Upper lobe of right lung (tissue), 1 donor: ENCODE data around the gene ADIPOR2. TPM values are rescaled to one million over a fixed set of nuclear protein-coding genes. Genes with fewer than 3 reads are reported as not detected.

Source experiments
- ATAC-seq: fragments of 200-7000 bp; cut with Tn5 transposase; one replicate; pipeline ENCODE4 v1.9.1; 2020; ENCODE audit warnings: mild to moderate bottlenecking, moderate library complexity
- DNase-seq: peaks from one replicate; pipeline ENCODE4 v3.0.0-alpha.2; 2020
- H3K27ac ChIP-seq: fragments of 200-600 bp; one replicate; pipeline ENCODE4 v1.8.0; 2022
- H3K27me3 ChIP-seq: fragments of 200-600 bp; one replicate; pipeline ENCODE4 v1.8.0; 2022; ENCODE audit warnings: mild to moderate bottlenecking
- H3K36me3 ChIP-seq: fragments of 200-600 bp; one replicate; pipeline ENCODE4 v1.8.0; 2022
- H3K4me1 ChIP-seq: fragments of 200-600 bp; one replicate; pipeline ENCODE4 v1.8.0; 2022
- H3K4me3 ChIP-seq: fragments of 200-600 bp; one replicate; pipeline ENCODE4 v1.8.0; 2022; ENCODE audit warnings: mild to moderate bottlenecking
- H3K9me3 ChIP-seq: fragments of 200-600 bp; one replicate; pipeline ENCODE4 v1.8.0; 2022
- CTCF ChIP-seq: fragments of 200-600 bp; IDR thresholded peaks from one replicate; pipeline ENCODE4 v1.8.0; 2022; ENCODE audit warnings: antibody characterized with exemption
- intact Hi-C: fragments of 100-400 bp; cut with DNase I; formaldehyde crosslinking; loops from one replicate; pipeline ENCODE4 v1.11.0; 2022
- long read RNA-seq: library from polyadenylated mRNA; unstranded; transcript quantifications from one replicate; pipeline ENCODE4 v2.0.0, GENCODE V29; 2021
- total RNA-seq: library from RNA; stranded (reverse); fragmentation: NEBNext Ultra II Directional; extraction: Animal tissue kit (Norgen Biotek cat#: 25700); gene quantifications from one replicate; pipeline ENCODE4 v1.2.1, GENCODE V29; 2021
- donor health status: DM: no; HTN: yes; CAD: no; lungs with severe emphysema.

Gene ADIPOR2
- total RNA-seq: 96.0 TPM
- long read RNA-seq, partial matches to known transcripts: 9 of 17 reads
- long read RNA-seq, other reads (novel, unspliced or antisense): 8 of 17 reads

GRCh38 chr12:1690578-1691122 lies at the start of gene ADIPOR2:
ADIPOR2 (plus strand) TSS chr12:1691070; CDS start chr12:1754344, 63,274 bp downstream.
- peak; percentile 98 for DNase-seq
- Histone ChIP-seq H3K36me3 (no peaks in the 10 kb centered on the region), H3K9me3 (no peaks in the 10 kb centered on the region), H3K27me3 (no peaks in the 10 kb centered on the region), H3K4me1 (peaks cover 13% of the 10 kb centered on the region), H3K4me3 (peak within 1 kb of the TSS; percentile 84), H3K27ac (peak within 1 kb of the TSS; percentile 83)
- TF ChIP-seq CTCF: no peak
- intact Hi-C loops: no loop called here
- ATAC-seq: peak; percentile 99

- H3K4me3 ChIP-seq: no peak overlapping the region
- no peak for DNase-seq
- intact Hi-C loops: no loop called here
- no peak for ATAC-seq
- H3K4me1 ChIP-seq: peaks cover 12% of the 10 kb centered on the region
- H3K27me3 ChIP-seq: no peaks in the 10 kb centered on the region
- no peak for TF ChIP-seq CTCF
- H3K27ac ChIP-seq: no peak overlapping the region
- no peaks in the 10 kb centered on the region for H3K36me3 ChIP-seq
- no peaks in the 10 kb centered on the region for H3K9me3 ChIP-seq
Observed at GRCh38 chr12:1642513-1642912, 48.4 kb upstream of the ADIPOR2 start.

GRCh38 chr12:1643043-1643442 lies 47.8 kb upstream of the ADIPOR2 start:
- no peak for DNase-seq
- no peak for TF ChIP-seq CTCF
- no peak overlapping the region for H3K4me3 ChIP-seq
- H3K9me3 ChIP-seq: no peaks in the 10 kb centered on the region
- no peaks in the 10 kb centered on the region for H3K36me3 ChIP-seq
- no peak overlapping the region for H3K27ac ChIP-seq
- intact Hi-C loops: no loop called here
- H3K4me1 ChIP-seq: peaks cover 12% of the 10 kb centered on the region
- H3K27me3 ChIP-seq: no peaks in the 10 kb centered on the region
- ATAC-seq: no peak

- Histone ChIP-seq H3K9me3 (no peaks in the 10 kb centered on the region), H3K27me3 (no peaks in the 10 kb centered on the region), H3K36me3 (no peaks in the 10 kb centered on the region), H3K4me3 (no peak overlapping the region), H3K4me1 (peaks cover 12% of the 10 kb centered on the region), H3K27ac (no peak overlapping the region)
- no peak for TF ChIP-seq CTCF
- DNase-seq (no peak), ATAC-seq (no peak)
- intact Hi-C loops: no loop called here
Observed at GRCh38 chr12:1643905-1644533, 46.9 kb upstream of the ADIPOR2 start.

- Histone ChIP-seq H3K27me3 (no peaks in the 10 kb centered on the region), H3K27ac (no peak overlapping the region), H3K4me1 (peaks cover 12% of the 10 kb centered on the region), H3K36me3 (no peaks in the 10 kb centered on the region), H3K9me3 (no peaks in the 10 kb centered on the region), H3K4me3 (no peak overlapping the region)
- ATAC-seq (no peak), DNase-seq (peak; percentile 75)
- no peak for TF ChIP-seq CTCF
- intact Hi-C loops: no loop called here
Observed at GRCh38 chr12:1644534-1645438, 46.1 kb upstream of the ADIPOR2 start.
